Tibial nerve (tissue), 4 donors: ENCODE measurements around the gene AP3M1.

Experiments used
- CTCF ChIP-seq, 5 experiments: fragments of 200-600 bp in 3 of 5; fragments of 450-650 bp in 2 of 5; sonication (generic) in 3 of 5; IDR thresholded peaks; one replicate each; pipeline ENCODE4 v1.5.1; 2016 to 2019; ENCODE audit warnings: antibody characterized with exemption in 5 of 5, mild to moderate bottlenecking in 3 of 5, moderate library complexity in 2 of 5
- EP300 ChIP-seq, 2 donors: sonication (generic); formaldehyde crosslinking; IDR thresholded peaks; one replicate each; pipeline ENCODE4 v1.6.1; 2017; ENCODE audit warnings: antibody characterized with exemption in 2 of 2, mild to moderate bottlenecking in 1 of 2

DNA sequence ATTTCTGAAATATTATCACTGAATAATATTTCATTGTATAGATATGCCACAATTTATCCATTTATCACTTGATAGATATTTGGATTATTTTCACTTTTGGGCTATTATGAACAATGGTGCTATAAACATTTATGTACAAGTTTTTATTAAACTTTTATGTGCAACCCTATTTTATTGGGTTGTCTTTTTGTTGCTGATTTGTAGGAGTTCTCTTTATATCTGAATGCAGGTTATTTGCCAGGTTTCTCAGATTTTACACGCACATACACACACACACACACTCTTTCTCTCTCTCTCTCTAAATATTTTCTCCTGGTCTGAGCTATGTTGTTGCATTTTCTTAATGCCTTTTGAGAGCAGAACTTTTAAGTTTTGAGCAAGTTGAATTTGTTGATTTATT, 36.6 kb upstream of the AP3M1 start:
- TF ChIP-seq EP300 (IDR thresholded peaks at IDR 0.05) (no peak), CTCF (IDR thresholded peaks at IDR 0.05) (no peak)
